ENCODE results near the gene SART3. TPM values are rescaled to one million over a fixed set of nuclear protein-coding genes. Genes with fewer than 3 reads are reported as not detected.

Gene SART3
- total and polyA plus RNA-seq, 2 donors from 2014 or later: 14.9 to 59.1 TPM

- H3K4me1 ChIP-seq (ENCODE audit: control insufficient read depth in 2 of 3, insufficient read depth in 2 of 3, low read depth in 1 of 3, low read length in 3 of 3): no peaks in the 10 kb centered on the region
- H3K9ac ChIP-seq (ENCODE audit: low read length in 3 of 3): peak overlapping the region in 2 of 3 donors; percentile 34 to 44
- FAIRE-seq (no peak), DNase-seq (peak in 1 of 5 donors; percentile 49)
- H3K36me3 ChIP-seq (ENCODE audit: control insufficient read depth in 2 of 3, insufficient read depth in 3 of 3, low read length in 3 of 3): no peaks in the 10 kb centered on the region
- peak overlapping the region; percentile 32 to 41 for H3K27ac ChIP-seq (ENCODE audit: low read depth in 2 of 2, low read length in 2 of 2)
- H3K4me3 ChIP-seq (ENCODE audit: low read length in 3 of 3): peak overlapping the region in 1 of 3 donors; percentile 56
- TF ChIP-seq CTCF (IDR thresholded peaks at IDR 0.05; ENCODE audit: borderline replicate concordance, extremely low read depth, insufficient read depth): no peak
- no peaks in the 10 kb centered on the region for H3K27me3 ChIP-seq (ENCODE audit: control insufficient read depth, insufficient read depth, low read length)
- H3K9me3 ChIP-seq (ENCODE audit: control insufficient read depth in 2 of 3, insufficient read depth in 1 of 3, low read length in 3 of 3): no peaks in the 10 kb centered on the region
- intact Hi-C loops (cut with DNase I): no loop called here
These were observed 35.0 kb upstream of the SART3 start for GRCh38 chr12:108595711-108596647.

GRCh38 chr12:108594960-108595710, 34.2 kb upstream of the SART3 start:
- Histone ChIP-seq H3K4me3 (ENCODE audit: low read length in 3 of 3) (no peak overlapping the region), H3K27ac (ENCODE audit: low read depth in 2 of 2, low read length in 2 of 2) (no peak overlapping the region), H3K36me3 (ENCODE audit: control insufficient read depth in 2 of 3, insufficient read depth in 3 of 3, low read length in 3 of 3) (no peaks in the 10 kb centered on the region), H3K4me1 (ENCODE audit: control insufficient read depth in 2 of 3, insufficient read depth in 2 of 3, low read depth in 1 of 3, low read length in 3 of 3) (no peaks in the 10 kb centered on the region), H3K9ac (ENCODE audit: low read length in 3 of 3) (no peak overlapping the region), H3K27me3 (ENCODE audit: control insufficient read depth, insufficient read depth, low read length) (no peaks in the 10 kb centered on the region), H3K9me3 (ENCODE audit: control insufficient read depth in 2 of 3, insufficient read depth in 1 of 3, low read length in 3 of 3) (no peaks in the 10 kb centered on the region)
- no peak for DNase-seq
- FAIRE-seq: no peak
- TF ChIP-seq CTCF (IDR thresholded peaks at IDR 0.05; ENCODE audit: borderline replicate concordance, extremely low read depth, insufficient read depth): no peak
- intact Hi-C loops (cut with DNase I): no loop called here

- FAIRE-seq: no peak
- intact Hi-C loops (cut with DNase I): no loop called here
These were observed 33.4 kb upstream of the SART3 start for GRCh38 chr12:108594323-108594903.

More at GRCh38 chr12:108594323-108594903, 33.4 kb upstream of the SART3 start:
- H3K4me3 ChIP-seq (ENCODE audit: low read length in 3 of 3): no peak overlapping the region
- no peaks in the 10 kb centered on the region for H3K4me1 ChIP-seq (ENCODE audit: control insufficient read depth in 2 of 3, insufficient read depth in 2 of 3, low read depth in 1 of 3, low read length in 3 of 3)
- TF ChIP-seq CTCF (IDR thresholded peaks at IDR 0.05; ENCODE audit: borderline replicate concordance, extremely low read depth, insufficient read depth): no peak
- H3K27me3 ChIP-seq (ENCODE audit: control insufficient read depth, insufficient read depth, low read length): no peaks in the 10 kb centered on the region
- no peaks in the 10 kb centered on the region for H3K9me3 ChIP-seq (ENCODE audit: control insufficient read depth in 2 of 3, insufficient read depth in 1 of 3, low read length in 3 of 3)
- no peak overlapping the region for H3K27ac ChIP-seq (ENCODE audit: low read depth in 2 of 2, low read length in 2 of 2)
- no peak overlapping the region for H3K9ac ChIP-seq (ENCODE audit: low read length in 3 of 3)
- peak in 1 of 5 donors; percentile 29 for DNase-seq
- no peaks in the 10 kb centered on the region for H3K36me3 ChIP-seq (ENCODE audit: control insufficient read depth in 2 of 3, insufficient read depth in 3 of 3, low read length in 3 of 3)

All from kidney (tissue), 14 donors.